SK-N-SH treated with all-trans-retinoic acid at 6 μM for 48 hours (cell line): ENCODE data around the gene GXYLT1.

Experiments
- RARB ChIP-seq: fragments of 250-450 bp; sonication (Bioruptor Pico); IDR thresholded peaks from 2 replicates; pipeline ENCODE4 v1.8.0; 2021; ENCODE audit warnings: mild to moderate bottlenecking, moderate library complexity
- ZC3H10 ChIP-seq: fragments of 250-450 bp; sonication (Bioruptor Pico); IDR thresholded peaks from 2 replicates; pipeline ENCODE4 v1.5.1; 2021; ENCODE audit warnings: mild to moderate bottlenecking, moderate library complexity

- TF ChIP-seq ZC3H10 (CRISPR knock-in tag), result no peak
- TF ChIP-seq RARB (CRISPR knock-in tag), result no peak
These were observed 37.7 kb upstream of the GXYLT1 start for GRCh38 chr12:42182394-42182793.
